K562 (cell line): ENCODE measurements around the gene DUS1L. TPM values are rescaled to one million over a fixed set of nuclear protein-coding genes. Genes with fewer than 3 reads are reported as not detected.

ENCODE experiments used
- EHMT2 ChIP-seq: fragments of 450-650 bp; IDR thresholded peaks from 2 replicates; pipeline ENCODE4 v1.6.1; 2018; ENCODE audit warnings: antibody characterized with exemption
- EWSR1 ChIP-seq: fragments of 450-650 bp; IDR thresholded peaks from 2 replicates; pipeline ENCODE4 v1.6.1; 2018; ENCODE audit warnings: borderline replicate concordance, mild to moderate bottlenecking, low read depth, moderate library complexity; ENCODE audit not compliant: partially characterized antibody
- HNRNPLL ChIP-seq: fragments of 200-400 bp; formaldehyde crosslinking; IDR thresholded peaks from 2 replicates; pipeline ENCODE4 v1.6.1; 2017; ENCODE audit warnings: low read length, low read depth, mild to moderate bottlenecking; ENCODE audit not compliant: poor library complexity, severe bottlenecking
- MTA2 ChIP-seq: fragments of 450-650 bp; IDR thresholded peaks from 2 replicates; pipeline ENCODE4 v1.6.1; 2016; ENCODE audit warnings: low read depth
- PTBP1 ChIP-seq: fragments of 200-400 bp; formaldehyde crosslinking; IDR thresholded peaks from 2 replicates; pipeline ENCODE4 v1.6.1; 2017; ENCODE audit warnings: low read depth, low read length
- RAD21 ChIP-seq, 2 experiments: fragments of 250-450 bp in 1 of 2; fragments of 450-650 bp in 1 of 2; sonication (Bioruptor Pico) in 1 of 2; formaldehyde crosslinking in 1 of 2; IDR thresholded peaks in 1 of 2; conservative IDR thresholded peaks in 1 of 2; 2 replicates each; pipeline versions ENCODE4 v1.4.0 to v1.8.0; 2020 to 2022; ENCODE audit warnings: mild to moderate bottlenecking in 2 of 2, moderate library complexity in 1 of 2
- RERE ChIP-seq: sonication (generic); formaldehyde crosslinking; IDR thresholded peaks from 2 replicates; pipeline ENCODE4 v1.8.0; 2023; ENCODE audit warnings: missing genetic modification reagents, mild to moderate bottlenecking, borderline replicate concordance
- SMARCE1 ChIP-seq: fragments of 450-650 bp; IDR thresholded peaks from 2 replicates; pipeline ENCODE4 v1.7.1; 2016; ENCODE audit warnings: mild to moderate bottlenecking
- TSC22D4 ChIP-seq: fragments of 450-650 bp; IDR thresholded peaks from 2 replicates; pipeline ENCODE4 v1.6.1; 2016; ENCODE audit warnings: missing genetic modification characterization, missing biosample characterization, control low read depth
- ZFP30 ChIP-seq: fragments of 250-450 bp; sonication (Bioruptor Pico); IDR thresholded peaks from 2 replicates; pipeline ENCODE4 v1.8.0; 2022; ENCODE audit warnings: moderate library complexity, mild to moderate bottlenecking, inconsistent platforms, borderline replicate concordance
- ZKSCAN8 ChIP-seq: fragments of 200-800 bp; sonication (Bioruptor generic); IDR thresholded peaks from 2 replicates; pipeline ENCODE4 v1.6.1; 2016; ENCODE audit warnings: missing genetic modification characterization, missing compliant biosample characterization
- polyA plus RNA-seq, 8 experiments: library from polyadenylated mRNA; depleted of rRNA in 4 of 8; stranded (reverse) in 5 of 8; unstranded in 3 of 8; fragments of >200 nt; fragmentation: Nextera tagmentation in 2 of 8; fragmentation: Illumina TruSeq in 1 of 8; extraction: Ambion mirVana in 2 of 8; extraction: Trizol in 1 of 8; gene quantifications; 2 replicates each; pipeline versions ENCODE4 v1.2.1 to v1.2.3, GENCODE V29; 2011 to 2014; ENCODE audit warnings: inconsistent platforms in 1 of 8, missing spikeins in 1 of 8
- total RNA-seq, 7 experiments: library from RNA; depleted of rRNA in 6 of 7; stranded (reverse); fragments of >200 nt in 6 of 7; fragmentation: Illumina TruSeq in 2 of 7; extraction: Trizol in 2 of 7; gene quantifications; 2 replicates each; pipeline versions ENCODE4 v1.2.1 to v1.2.3, GENCODE V29; 2011 to 2021; ENCODE audit warnings: low replicate concordance in 1 of 7
- TF ChIP-seq, protein P1 (sequence below): sonication (generic); formaldehyde crosslinking; IDR thresholded peaks from 2 replicates; pipeline ENCODE4 v1.5.0; 2020; ENCODE audit warnings: missing genetic modification reagents
- TF ChIP-seq, protein P2 (sequence below), 2 experiments: fragments of 150-350 bp in 1 of 2; IDR thresholded peaks; 2 replicates each; pipeline ENCODE4 v1.6.1; 2012 to 2016; ENCODE audit warnings: low read depth in 2 of 2, low read length in 2 of 2, mild to moderate bottlenecking in 1 of 2, moderate library complexity in 1 of 2
- TF ChIP-seq, protein P3 (sequence below): sonication (generic); formaldehyde crosslinking; IDR thresholded peaks from 2 replicates; pipeline ENCODE4 v1.8.0; 2022; ENCODE audit warnings: mild to moderate bottlenecking, missing genetic modification reagents, borderline replicate concordance

DUS1L gene
- total and polyA plus RNA-seq, 9 of the 15 experiments (the other 6 are each of a cell fraction or from before 2014, with no cell fraction given), result 7.8 to 210 (median 83.9) TPM

GRCh38 chr17:82030470-82031302 is 34.9 kb downstream of the DUS1L start (continued):
- TF ChIP-seq RERE (CRISPR knock-in tag) (no peak), ZKSCAN8 (CRISPR knock-in tag) (no peak), ZFP30 (CRISPR knock-in tag) (no peak), EHMT2 (no peak), TSC22D4 (no peak), RAD21 (CRISPR knock-in tag; conservative IDR thresholded peaks at IDR 0.05 in 1 of 2, IDR thresholded peaks at IDR 0.05 in 1 of 2) (peak; percentile 96), MTA2 (no peak), SMARCE1 (no peak), HNRNPLL (peak; percentile 25), EWSR1 (no peak), PTBP1 (no peak)
- TF ChIP-seq, protein P1, sequence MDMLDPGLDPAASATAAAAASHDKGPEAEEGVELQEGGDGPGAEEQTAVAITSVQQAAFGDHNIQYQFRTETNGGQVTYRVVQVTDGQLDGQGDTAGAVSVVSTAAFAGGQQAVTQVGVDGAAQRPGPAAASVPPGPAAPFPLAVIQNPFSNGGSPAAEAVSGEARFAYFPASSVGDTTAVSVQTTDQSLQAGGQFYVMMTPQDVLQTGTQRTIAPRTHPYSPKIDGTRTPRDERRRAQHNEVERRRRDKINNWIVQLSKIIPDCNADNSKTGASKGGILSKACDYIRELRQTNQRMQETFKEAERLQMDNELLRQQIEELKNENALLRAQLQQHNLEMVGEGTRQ, result no peak
- TF ChIP-seq, protein P2, sequence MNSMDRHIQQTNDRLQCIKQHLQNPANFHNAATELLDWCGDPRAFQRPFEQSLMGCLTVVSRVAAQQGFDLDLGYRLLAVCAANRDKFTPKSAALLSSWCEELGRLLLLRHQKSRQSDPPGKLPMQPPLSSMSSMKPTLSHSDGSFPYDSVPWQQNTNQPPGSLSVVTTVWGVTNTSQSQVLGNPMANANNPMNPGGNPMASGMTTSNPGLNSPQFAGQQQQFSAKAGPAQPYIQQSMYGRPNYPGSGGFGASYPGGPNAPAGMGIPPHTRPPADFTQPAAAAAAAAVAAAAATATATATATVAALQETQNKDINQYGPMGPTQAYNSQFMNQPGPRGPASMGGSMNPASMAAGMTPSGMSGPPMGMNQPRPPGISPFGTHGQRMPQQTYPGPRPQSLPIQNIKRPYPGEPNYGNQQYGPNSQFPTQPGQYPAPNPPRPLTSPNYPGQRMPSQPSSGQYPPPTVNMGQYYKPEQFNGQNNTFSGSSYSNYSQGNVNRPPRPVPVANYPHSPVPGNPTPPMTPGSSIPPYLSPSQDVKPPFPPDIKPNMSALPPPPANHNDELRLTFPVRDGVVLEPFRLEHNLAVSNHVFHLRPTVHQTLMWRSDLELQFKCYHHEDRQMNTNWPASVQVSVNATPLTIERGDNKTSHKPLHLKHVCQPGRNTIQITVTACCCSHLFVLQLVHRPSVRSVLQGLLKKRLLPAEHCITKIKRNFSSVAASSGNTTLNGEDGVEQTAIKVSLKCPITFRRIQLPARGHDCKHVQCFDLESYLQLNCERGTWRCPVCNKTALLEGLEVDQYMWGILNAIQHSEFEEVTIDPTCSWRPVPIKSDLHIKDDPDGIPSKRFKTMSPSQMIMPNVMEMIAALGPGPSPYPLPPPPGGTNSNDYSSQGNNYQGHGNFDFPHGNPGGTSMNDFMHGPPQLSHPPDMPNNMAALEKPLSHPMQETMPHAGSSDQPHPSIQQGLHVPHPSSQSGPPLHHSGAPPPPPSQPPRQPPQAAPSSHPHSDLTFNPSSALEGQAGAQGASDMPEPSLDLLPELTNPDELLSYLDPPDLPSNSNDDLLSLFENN (IDR thresholded peaks at IDR 0.05; ENCODE audit: low read depth in 2 of 2, low read length in 2 of 2), result peak in 1 of 2 experiments; percentile 24; a peak in 1 of 4 replicates
- TF ChIP-seq, protein P3, sequence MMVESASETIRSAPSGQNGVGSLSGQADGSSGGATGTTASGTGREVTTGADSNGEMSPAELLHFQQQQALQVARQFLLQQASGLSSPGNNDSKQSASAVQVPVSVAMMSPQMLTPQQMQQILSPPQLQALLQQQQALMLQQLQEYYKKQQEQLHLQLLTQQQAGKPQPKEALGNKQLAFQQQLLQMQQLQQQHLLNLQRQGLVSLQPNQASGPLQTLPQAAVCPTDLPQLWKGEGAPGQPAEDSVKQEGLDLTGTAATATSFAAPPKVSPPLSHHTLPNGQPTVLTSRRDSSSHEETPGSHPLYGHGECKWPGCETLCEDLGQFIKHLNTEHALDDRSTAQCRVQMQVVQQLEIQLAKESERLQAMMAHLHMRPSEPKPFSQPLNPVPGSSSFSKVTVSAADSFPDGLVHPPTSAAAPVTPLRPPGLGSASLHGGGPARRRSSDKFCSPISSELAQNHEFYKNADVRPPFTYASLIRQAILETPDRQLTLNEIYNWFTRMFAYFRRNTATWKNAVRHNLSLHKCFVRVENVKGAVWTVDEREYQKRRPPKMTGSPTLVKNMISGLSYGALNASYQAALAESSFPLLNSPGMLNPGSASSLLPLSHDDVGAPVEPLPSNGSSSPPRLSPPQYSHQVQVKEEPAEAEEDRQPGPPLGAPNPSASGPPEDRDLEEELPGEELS, result no peak
